ENCODE measurements around the gene EIF4E3. TPM values are rescaled to one million over a fixed set of nuclear protein-coding genes. Genes with fewer than 3 reads are reported as not detected.

Gene EIF4E3
- total and polyA plus RNA-seq, 2 of the 13 experiments (the other 11 are each of a cell fraction or from before 2014, with no cell fraction given) = 0.07 to 0.15 TPM

DNA sequence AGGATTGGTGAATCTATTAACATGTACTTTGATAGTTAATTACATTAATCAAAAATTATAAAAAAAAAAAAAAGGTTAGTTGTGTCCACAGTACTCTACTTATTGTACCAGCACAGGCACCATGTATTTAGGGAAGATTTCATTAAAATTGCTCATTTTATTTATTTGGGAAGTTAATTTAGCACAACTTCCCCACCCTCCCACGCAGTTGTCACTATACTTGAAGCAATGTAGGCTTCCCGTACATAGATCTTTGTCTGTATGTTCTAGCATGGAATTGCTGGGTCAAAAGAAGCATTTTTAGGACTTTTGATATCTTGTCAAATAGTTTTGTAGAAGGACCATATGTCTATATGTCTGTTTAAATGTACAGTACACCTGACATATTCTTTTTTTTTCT is 32.9 kb upstream of the EIF4E3 start (continued):
- TF ChIP-seq, protein P1, sequence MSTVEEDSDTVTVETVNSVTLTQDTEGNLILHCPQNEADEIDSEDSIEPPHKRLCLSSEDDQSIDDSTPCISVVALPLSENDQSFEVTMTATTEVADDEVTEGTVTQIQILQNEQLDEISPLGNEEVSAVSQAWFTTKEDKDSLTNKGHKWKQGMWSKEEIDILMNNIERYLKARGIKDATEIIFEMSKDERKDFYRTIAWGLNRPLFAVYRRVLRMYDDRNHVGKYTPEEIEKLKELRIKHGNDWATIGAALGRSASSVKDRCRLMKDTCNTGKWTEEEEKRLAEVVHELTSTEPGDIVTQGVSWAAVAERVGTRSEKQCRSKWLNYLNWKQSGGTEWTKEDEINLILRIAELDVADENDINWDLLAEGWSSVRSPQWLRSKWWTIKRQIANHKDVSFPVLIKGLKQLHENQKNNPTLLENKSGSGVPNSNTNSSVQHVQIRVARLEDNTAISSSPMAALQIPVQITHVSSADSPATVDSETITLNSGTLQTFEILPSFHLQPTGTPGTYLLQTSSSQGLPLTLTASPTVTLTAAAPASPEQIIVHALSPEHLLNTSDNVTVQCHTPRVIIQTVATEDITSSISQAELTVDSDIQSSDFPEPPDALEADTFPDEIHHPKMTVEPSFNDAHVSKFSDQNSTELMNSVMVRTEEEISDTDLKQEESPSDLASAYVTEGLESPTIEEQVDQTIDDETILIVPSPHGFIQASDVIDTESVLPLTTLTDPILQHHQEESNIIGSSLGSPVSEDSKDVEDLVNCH (CRISPR knock-in tag; IDR thresholded peaks at IDR 0.05) = no peak
- TF ChIP-seq ZNF431 (CRISPR knock-in tag; IDR thresholded peaks at IDR 0.05; ENCODE audit: borderline replicate concordance, low read depth) = no peak
- no peak for TF ChIP-seq YEATS4 (CRISPR knock-in tag; IDR thresholded peaks at IDR 0.05; ENCODE audit: borderline replicate concordance)
- no peak for TF ChIP-seq CREM (IDR thresholded peaks at IDR 0.05)
- no peak for TF ChIP-seq CREM (CRISPR knock-in tag; IDR thresholded peaks at IDR 0.05)

DNA sequence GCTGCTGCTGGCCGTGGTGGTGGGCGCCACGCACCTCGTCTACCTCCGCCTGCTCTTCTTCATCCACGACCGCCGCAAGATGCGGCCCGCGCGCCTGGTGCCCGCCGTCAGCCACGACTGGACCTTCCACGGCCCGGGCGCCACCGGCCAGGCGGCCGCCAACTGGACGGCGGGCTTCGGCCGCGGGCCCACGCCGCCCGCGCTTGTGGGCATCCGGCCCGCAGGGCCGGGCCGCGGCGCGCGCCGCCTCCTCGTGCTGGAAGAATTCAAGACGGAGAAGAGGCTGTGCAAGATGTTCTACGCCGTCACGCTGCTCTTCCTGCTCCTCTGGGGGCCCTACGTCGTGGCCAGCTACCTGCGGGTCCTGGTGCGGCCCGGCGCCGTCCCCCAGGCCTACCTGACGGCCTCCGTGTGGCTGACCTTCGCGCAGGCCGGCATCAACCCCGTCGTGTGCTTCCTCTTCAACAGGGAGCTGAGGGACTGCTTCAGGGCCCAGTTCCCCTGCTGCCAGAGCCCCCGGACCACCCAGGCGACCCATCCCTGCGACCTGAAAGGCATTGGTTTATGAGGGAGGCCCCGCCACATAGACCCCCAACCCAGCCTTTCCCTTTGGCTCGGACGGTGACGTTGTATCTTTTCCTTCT is 29.5 kb upstream of the EIF4E3 start:
- H3K4me1 ChIP-seq (ENCODE audit: insufficient read depth, low read length) = no peaks in the 10 kb centered on the region
- no peak for DNase-seq (ENCODE audit: low spot score)
- no peak for FAIRE-seq
- TF ChIP-seq, protein P2, sequence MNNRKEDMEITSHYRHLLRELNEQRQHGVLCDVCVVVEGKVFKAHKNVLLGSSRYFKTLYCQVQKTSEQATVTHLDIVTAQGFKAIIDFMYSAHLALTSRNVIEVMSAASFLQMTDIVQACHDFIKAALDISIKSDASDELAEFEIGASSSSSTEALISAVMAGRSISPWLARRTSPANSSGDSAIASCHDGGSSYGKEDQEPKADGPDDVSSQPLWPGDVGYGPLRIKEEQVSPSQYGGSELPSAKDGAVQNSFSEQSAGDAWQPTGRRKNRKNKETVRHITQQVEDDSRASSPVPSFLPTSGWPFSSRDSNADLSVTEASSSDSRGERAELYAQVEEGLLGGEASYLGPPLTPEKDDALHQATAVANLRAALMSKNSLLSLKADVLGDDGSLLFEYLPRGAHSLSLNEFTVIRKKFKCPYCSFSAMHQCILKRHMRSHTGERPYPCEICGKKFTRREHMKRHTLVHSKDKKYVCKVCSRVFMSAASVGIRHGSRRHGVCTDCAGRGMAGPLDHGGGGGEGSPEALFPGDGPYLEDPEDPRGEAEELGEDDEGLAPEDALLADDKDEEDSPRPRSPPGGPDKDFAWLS (CRISPR knock-in tag; IDR thresholded peaks at IDR 0.05; ENCODE audit: borderline replicate concordance) = no peak
- TF ChIP-seq ZBTB7A (CRISPR knock-in tag; IDR thresholded peaks at IDR 0.05) = no peak
- TF ChIP-seq, protein P3, sequence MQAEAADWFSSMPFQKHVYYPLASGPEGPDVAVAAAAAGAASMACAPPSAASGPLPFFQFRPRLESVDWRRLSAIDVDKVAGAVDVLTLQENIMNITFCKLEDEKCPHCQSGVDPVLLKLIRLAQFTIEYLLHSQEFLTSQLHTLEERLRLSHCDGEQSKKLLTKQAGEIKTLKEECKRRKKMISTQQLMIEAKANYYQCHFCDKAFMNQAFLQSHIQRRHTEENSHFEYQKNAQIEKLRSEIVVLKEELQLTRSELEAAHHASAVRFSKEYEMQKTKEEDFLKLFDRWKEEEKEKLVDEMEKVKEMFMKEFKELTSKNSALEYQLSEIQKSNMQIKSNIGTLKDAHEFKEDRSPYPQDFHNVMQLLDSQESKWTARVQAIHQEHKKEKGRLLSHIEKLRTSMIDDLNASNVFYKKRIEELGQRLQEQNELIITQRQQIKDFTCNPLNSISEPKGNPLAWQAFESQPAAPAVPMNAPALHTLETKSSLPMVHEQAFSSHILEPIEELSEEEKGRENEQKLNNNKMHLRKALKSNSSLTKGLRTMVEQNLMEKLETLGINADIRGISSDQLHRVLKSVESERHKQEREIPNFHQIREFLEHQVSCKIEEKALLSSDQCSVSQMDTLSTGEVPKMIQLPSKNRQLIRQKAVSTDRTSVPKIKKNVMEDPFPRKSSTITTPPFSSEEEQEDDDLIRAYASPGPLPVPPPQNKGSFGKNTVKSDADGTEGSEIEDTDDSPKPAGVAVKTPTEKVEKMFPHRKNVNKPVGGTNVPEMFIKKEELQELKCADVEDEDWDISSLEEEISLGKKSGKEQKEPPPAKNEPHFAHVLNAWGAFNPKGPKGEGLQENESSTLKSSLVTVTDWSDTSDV (CRISPR knock-in tag; IDR thresholded peaks at IDR 0.05) = no peak
- no peak for TF ChIP-seq RXRA (CRISPR knock-in tag; IDR thresholded peaks at IDR 0.05)
- no peak for TF ChIP-seq TSC22D2 (CRISPR knock-in tag; IDR thresholded peaks at IDR 0.05; ENCODE audit: borderline replicate concordance)
- no peak for TF ChIP-seq NFKBIZ (CRISPR knock-in tag; IDR thresholded peaks at IDR 0.05)
- no peak for TF ChIP-seq ZNF343 (CRISPR knock-in tag; IDR thresholded peaks at IDR 0.05)
- no peak for TF ChIP-seq NFYB (CRISPR knock-in tag; IDR thresholded peaks at IDR 0.05)
- no peak for TF ChIP-seq EHMT2 (IDR thresholded peaks at IDR 0.05; ENCODE audit: borderline replicate concordance, low read depth, low read length)
- TF ChIP-seq, protein P4, sequence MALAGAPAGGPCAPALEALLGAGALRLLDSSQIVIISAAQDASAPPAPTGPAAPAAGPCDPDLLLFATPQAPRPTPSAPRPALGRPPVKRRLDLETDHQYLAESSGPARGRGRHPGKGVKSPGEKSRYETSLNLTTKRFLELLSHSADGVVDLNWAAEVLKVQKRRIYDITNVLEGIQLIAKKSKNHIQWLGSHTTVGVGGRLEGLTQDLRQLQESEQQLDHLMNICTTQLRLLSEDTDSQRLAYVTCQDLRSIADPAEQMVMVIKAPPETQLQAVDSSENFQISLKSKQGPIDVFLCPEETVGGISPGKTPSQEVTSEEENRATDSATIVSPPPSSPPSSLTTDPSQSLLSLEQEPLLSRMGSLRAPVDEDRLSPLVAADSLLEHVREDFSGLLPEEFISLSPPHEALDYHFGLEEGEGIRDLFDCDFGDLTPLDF (CRISPR knock-in tag; IDR thresholded peaks at IDR 0.05) = no peak
- no peak for TF ChIP-seq SRSF4 (IDR thresholded peaks at IDR 0.05; ENCODE audit: low read depth, low read length, poor library complexity, severe bottlenecking)

More for the DNA sequence above, 29.5 kb upstream of the EIF4E3 start:
- Histone ChIP-seq H2AFZ (ENCODE audit: low read length) (no peak overlapping the region), H3K79me2 (ENCODE audit: insufficient read depth, low read length) (no peaks in the 10 kb centered on the region), H3K9me3 (ENCODE audit: low read length) (no peaks in the 10 kb centered on the region), H3K27me3 (ENCODE audit: control insufficient read depth in 1 of 2, insufficient read depth in 2 of 2, low read length in 2 of 2) (peaks cover 6 to 55% of the 10 kb centered on the region in 2 experiments), H3K4me2 (ENCODE audit: low read depth, low read length) (no peak overlapping the region), H4K20me1 (ENCODE audit: insufficient read depth, low read length) (no peaks in the 10 kb centered on the region), H3K4me3 (replicated peaks in 1 of 3; ENCODE audit: insufficient read depth in 1 of 3, low read depth in 2 of 3, low read length in 3 of 3) (no peak overlapping the region), H3K27ac (ENCODE audit: extremely low read length, insufficient read depth, low read length) (no peak overlapping the region), H3K36me3 (replicated peaks in 1 of 2; ENCODE audit: control insufficient read depth in 1 of 2, insufficient read depth in 2 of 2, low read length in 2 of 2) (no peaks in the 10 kb centered on the region), H3K9ac (ENCODE audit: insufficient read depth, low read depth, low read length) (no peak overlapping the region)
- ChIA-PET POLR2A (no interaction called here), CTCF (ENCODE audit: low intra/inter-chr PET ratio, low total read pairs) (no interaction called here)
- intact Hi-C loops (cut with micrococcal nuclease; ENCODE audit: unreplicated experiment) (no loop called here), in situ Hi-C loops (cut with HindIII; ENCODE audit: extremely low pct_ligation_motif_present, low pct_unique_long_range_greater_than_20kb) (no loop called here)
- no peak for ATAC-seq
- no TSS peak for BruUV-seq (replicated peaks)
- 64% methylated on average over 28 of the region's 65 CpGs for WGBS (ENCODE audit: low lambda C conversion rate)

All from HepG2 (cell line).